Kidney epithelial cell (primary cell): ENCODE results near the gene SETD2. TPM values are rescaled to one million over a fixed set of nuclear protein-coding genes. Genes with fewer than 3 reads are reported as not detected.
"Not testable (repeated sequence)": the region's sequence is repeated elsewhere in the genome, so short reads cannot be mapped to it uniquely, and the experiment has no call there.

ENCODE experiments used
- DNase-seq: peaks from one replicate; pipeline ENCODE4 v3.0.0-alpha.2; 2010; ENCODE audit warnings: low read depth
- H3K27me3 ChIP-seq: 2 replicates; pipeline ENCODE4 v1.6.0; 2011; ENCODE audit warnings: low read length; ENCODE audit not compliant: control insufficient read depth, insufficient read depth
- H3K36me3 ChIP-seq: 2 replicates; pipeline ENCODE4 v1.5.1; 2011; ENCODE audit warnings: low read length; ENCODE audit not compliant: control insufficient read depth, insufficient read depth
- H3K4me3 ChIP-seq: 2 replicates; pipeline ENCODE4 v1.5.1; 2011; ENCODE audit warnings: low read depth, mild to moderate bottlenecking, control low read depth, low read length
- CTCF ChIP-seq: IDR thresholded peaks from 2 replicates; pipeline ENCODE4 v1.5.1; 2011; ENCODE audit warnings: mild to moderate bottlenecking, moderate library complexity, low read length, control low read depth, inconsistent platforms; ENCODE audit not compliant: insufficient read depth, poor library complexity, severe bottlenecking
- total RNA-seq: library from RNA; depleted of rRNA; stranded (reverse); fragments of >200 nt; gene quantifications from 2 replicates; pipeline ENCODE4 v1.2.3, GENCODE V29; 2015

The SETD2 gene
- total RNA-seq, 1 donor from 2014 or later, result 31.1 TPM

- no peak for TF ChIP-seq CTCF
- no peaks in the 10 kb centered on the region for H3K27me3 ChIP-seq
- peaks cover 3% of the 10 kb centered on the region for H3K36me3 ChIP-seq
- no peak for DNase-seq
- H3K4me3 ChIP-seq, result no peak overlapping the region
Measured at GRCh38 chr3:47079432-47079831, 84.5 kb downstream of the SETD2 start.

- no peaks in the 10 kb centered on the region for H3K36me3 ChIP-seq
- H3K4me3 ChIP-seq, result no peak overlapping the region
- no peak for DNase-seq
- no peaks in the 10 kb centered on the region for H3K27me3 ChIP-seq
- no peak for TF ChIP-seq CTCF
Measured at GRCh38 chr3:47073685-47074084, 90.2 kb downstream of the SETD2 start.

GRCh38 chr3:47070770-47071169 lies 93.1 kb downstream of the SETD2 start:
- no peaks in the 10 kb centered on the region for H3K27me3 ChIP-seq
- H3K36me3 ChIP-seq, result no peaks in the 10 kb centered on the region
- no peak overlapping the region for H3K4me3 ChIP-seq
- no peak for TF ChIP-seq CTCF
- DNase-seq, result no peak

GRCh38 chr3:47066259-47066658 lies 97.7 kb downstream of the SETD2 start:
- DNase-seq, H3K36me3 ChIP-seq, H3K27me3 ChIP-seq, H3K4me3 ChIP-seq: not testable (repeated sequence)

GRCh38 chr3:47065681-47066080 lies 98.2 kb downstream of the SETD2 start:
- DNase-seq, result no peak
- no peaks in the 10 kb centered on the region for H3K36me3 ChIP-seq
- H3K27me3 ChIP-seq, result no peaks in the 10 kb centered on the region
- no peak for TF ChIP-seq CTCF
- H3K4me3 ChIP-seq, result no peak overlapping the region

- Histone ChIP-seq H3K27me3 (no peaks in the 10 kb centered on the region), H3K4me3 (no peak overlapping the region), H3K36me3 (no peaks in the 10 kb centered on the region)
- no peak for DNase-seq
- no peak for TF ChIP-seq CTCF
Measured at GRCh38 chr3:47065058-47065457, 98.9 kb downstream of the SETD2 start.

- TF ChIP-seq CTCF, result no peak
- H3K36me3 ChIP-seq, result peaks cover 3% of the 10 kb centered on the region
- no peak for DNase-seq
- H3K27me3 ChIP-seq, result no peaks in the 10 kb centered on the region
- no peak overlapping the region for H3K4me3 ChIP-seq
Measured at GRCh38 chr3:47057212-47057671, 106.7 kb downstream of the SETD2 start.
